Neural progenitor cell (in vitro differentiated cells): ENCODE results near the gene DYNLT3.

Experiments used
- EZH2 ChIP-seq: fragments of 200-600 bp; sonication (generic); IDR thresholded peaks from 2 replicates; pipeline ENCODE4 v1.6.1; 2017; ENCODE audit warnings: antibody characterized with exemption, mild to moderate bottlenecking, moderate library complexity
- TF ChIP-seq, protein P1 (sequence below): fragments of 200-600 bp; sonication (generic); IDR thresholded peaks from 2 replicates; pipeline ENCODE4 v1.5.1; 2017; ENCODE audit warnings: antibody characterized with exemption, mild to moderate bottlenecking

GRCh38 chrX:37875675-37876074 lies 28.3 kb upstream of the DYNLT3 start:
- no peak for TF ChIP-seq EZH2
- TF ChIP-seq, protein P1, sequence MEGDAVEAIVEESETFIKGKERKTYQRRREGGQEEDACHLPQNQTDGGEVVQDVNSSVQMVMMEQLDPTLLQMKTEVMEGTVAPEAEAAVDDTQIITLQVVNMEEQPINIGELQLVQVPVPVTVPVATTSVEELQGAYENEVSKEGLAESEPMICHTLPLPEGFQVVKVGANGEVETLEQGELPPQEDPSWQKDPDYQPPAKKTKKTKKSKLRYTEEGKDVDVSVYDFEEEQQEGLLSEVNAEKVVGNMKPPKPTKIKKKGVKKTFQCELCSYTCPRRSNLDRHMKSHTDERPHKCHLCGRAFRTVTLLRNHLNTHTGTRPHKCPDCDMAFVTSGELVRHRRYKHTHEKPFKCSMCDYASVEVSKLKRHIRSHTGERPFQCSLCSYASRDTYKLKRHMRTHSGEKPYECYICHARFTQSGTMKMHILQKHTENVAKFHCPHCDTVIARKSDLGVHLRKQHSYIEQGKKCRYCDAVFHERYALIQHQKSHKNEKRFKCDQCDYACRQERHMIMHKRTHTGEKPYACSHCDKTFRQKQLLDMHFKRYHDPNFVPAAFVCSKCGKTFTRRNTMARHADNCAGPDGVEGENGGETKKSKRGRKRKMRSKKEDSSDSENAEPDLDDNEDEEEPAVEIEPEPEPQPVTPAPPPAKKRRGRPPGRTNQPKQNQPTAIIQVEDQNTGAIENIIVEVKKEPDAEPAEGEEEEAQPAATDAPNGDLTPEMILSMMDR: no peak
